K562 (cell line): ENCODE results near the gene KCNJ4. TPM values are rescaled to one million over a fixed set of nuclear protein-coding genes. Genes with fewer than 3 reads are reported as not detected.

Experiments used
- ATAC-seq: fragments of 200-7000 bp; cut with Tn5 transposase; 3 replicates; pipeline ENCODE4 v1.9.1; 2020; ENCODE audit warnings: moderate library complexity
- Bru-seq: library from RNA; stranded (reverse); fragments of 400-500 nt; gene quantifications from one replicate; lab custom pipeline; 2021; lab: Mats Ljungman, UMichigan
- BruChase-seq, 2 experiments: library from RNA; stranded (reverse); fragments of 400-500 nt; gene quantifications; one replicate each; lab custom pipeline; 2021; lab: Mats Ljungman, UMichigan
- BruUV-seq: library from RNA; stranded (reverse); fragments of 400-500 nt; replicated peaks from 2 replicates; lab custom pipeline; 2021; lab: Mats Ljungman, UMichigan
- CTCF ChIA-PET: fragments of 300-600 bp; formaldehyde crosslinking; extraction: SDS; loops from one replicate; lab custom pipeline; 2021; ENCODE audit warnings: low intra/inter-chr PET ratio; lab: Yijun Ruan, JAX
- POLR2A ChIA-PET: fragments of 300-600, 350-650 bp; sonication (Branson Sonifier 250); formaldehyde crosslinking; extraction: SDS; loops from one replicate; lab custom pipeline; 2021; ENCODE audit warnings: antibody characterized with exemption, inconsistent platforms; lab: Yijun Ruan, JAX
- DNase-seq, 4 experiments: peaks; one replicate each; pipeline versions ENCODE4 v3.0.0 to v3.0.0-alpha.2; 2011 to 2018; ENCODE audit warnings: low spot score in 3 of 4, mixed read lengths in 3 of 4; ENCODE audit errors: extremely low read depth in 1 of 4
- FAIRE-seq: peaks from 2 replicates; lab custom pipeline; 2011; peaks lifted over from hg19 to GRCh38; lab: Jason Lieb, UNC
- H2AFZ ChIP-seq: 2 replicates; pipeline ENCODE4 v1.6.0; 2011; ENCODE audit warnings: low read depth, low read length, control low read depth, inconsistent platforms
- H3K27ac ChIP-seq: fragments of 200-600 bp; 3 replicates; pipeline ENCODE4 v1.8.0; 2011; ENCODE audit warnings: low read depth, mild to moderate bottlenecking, control low read depth, inconsistent platforms, low read length, moderate library complexity, mixed read lengths; ENCODE audit errors: extremely low read depth
- H3K27me3 ChIP-seq, 2 experiments: fragments of 300-600 bp in 1 of 2; 2 replicates in 1 of 2; 3 replicates in 1 of 2; pipeline versions ENCODE4 v1.6.0 to v1.8.0; 2011; ENCODE audit warnings: inconsistent platforms in 2 of 2, low read length in 2 of 2, mild to moderate bottlenecking in 1 of 2, mixed read lengths in 1 of 2, moderate library complexity in 1 of 2; ENCODE audit not compliant: control insufficient read depth in 2 of 2, insufficient read depth in 2 of 2
- H3K36me3 ChIP-seq: fragments of 300-600 bp; 3 replicates; pipeline ENCODE4 v1.8.0; 2011; ENCODE audit warnings: mild to moderate bottlenecking, low read length, inconsistent platforms; ENCODE audit not compliant: control insufficient read depth, insufficient read depth
- H3K4me1 ChIP-seq, 2 experiments: fragments of 200-600 bp in 1 of 2; replicated peaks in 1 of 2; 2 replicates in 1 of 2; 3 replicates in 1 of 2; pipeline versions ENCODE4 v1.5.1 to v1.8.0; 2011; ENCODE audit warnings: inconsistent platforms in 2 of 2, low read length in 2 of 2, mild to moderate bottlenecking in 1 of 2, mixed read lengths in 1 of 2, moderate library complexity in 1 of 2; ENCODE audit not compliant: control insufficient read depth in 2 of 2, insufficient read depth in 2 of 2
- H3K4me2 ChIP-seq: 2 replicates; pipeline ENCODE4 v1.6.1; 2011; ENCODE audit warnings: low read length, control low read depth, inconsistent platforms, mixed read lengths; ENCODE audit not compliant: insufficient read depth
- H3K4me3 ChIP-seq: fragments of 200-600 bp; sonication (generic), shearing (Covaris generic); 2 replicates; pipeline ENCODE4 v1.5.1; 2016; ENCODE audit warnings: control low read depth, inconsistent platforms
- H3K79me2 ChIP-seq: fragments of 200-600 bp; 3 replicates; pipeline ENCODE4 v1.8.0; 2011; ENCODE audit warnings: low read length, inconsistent platforms; ENCODE audit not compliant: control insufficient read depth, insufficient read depth
- H3K9ac ChIP-seq, 2 experiments: 2 replicates each; pipeline versions ENCODE4 v1.6.0 to v1.6.1; 2011; ENCODE audit warnings: low read depth in 2 of 2, low read length in 2 of 2, control low read depth in 1 of 2, inconsistent platforms in 1 of 2, mild to moderate bottlenecking in 1 of 2, mixed read lengths in 1 of 2; ENCODE audit not compliant: insufficient read depth in 1 of 2
- H3K9me1 ChIP-seq: one replicate; pipeline ENCODE4 v1.6.0; 2011; ENCODE audit warnings: inconsistent platforms, mild to moderate bottlenecking, low read length, moderate library complexity; ENCODE audit not compliant: control insufficient read depth, insufficient read depth
- H3K9me3 ChIP-seq: replicated peaks from 2 replicates; pipeline ENCODE4 v1.5.1; 2011; ENCODE audit warnings: low read depth, low read length, inconsistent platforms; ENCODE audit not compliant: control insufficient read depth, insufficient read depth
- H4K20me1 ChIP-seq: replicated peaks from 2 replicates; pipeline ENCODE4 v1.6.1; 2011; ENCODE audit warnings: low read length, inconsistent platforms, mixed read lengths; ENCODE audit not compliant: control insufficient read depth, insufficient read depth
- ZBTB7A ChIP-seq: IDR thresholded peaks from 2 replicates; pipeline ENCODE4 v1.6.1; 2011; ENCODE audit warnings: low read depth, mild to moderate bottlenecking, low read length, moderate library complexity, borderline replicate concordance; ENCODE audit not compliant: control insufficient read depth
- ZNF778 ChIP-seq: fragments of 450-650 bp; formaldehyde crosslinking; IDR thresholded peaks from 2 replicates; pipeline ENCODE4 v1.4.0; 2020; ENCODE audit warnings: mild to moderate bottlenecking, moderate library complexity
- WGBS: fragments of 100-300 bp; shearing (Covaris generic); methylation state at CpG from one replicate; pipeline ENCODE4 v1.1.6; 2016; ENCODE audit warnings: low coverage, mixed read lengths; ENCODE audit not compliant: insufficient coverage; ENCODE audit errors: missing lambda C conversion rate; 5-methylcytosine and 5-hydroxymethylcytosine counted together
- in situ Hi-C: fragments of 300-500 bp; cut with MboI; formaldehyde crosslinking; loops from 4 replicates; pipeline ENCODE4 v1.15.0; 2018; ENCODE audit warnings: inconsistent platforms, mixed read lengths
- intact Hi-C: fragments of 100-400 bp; cut with micrococcal nuclease; formaldehyde crosslinking; loops from 2 replicates; pipeline ENCODE4 v1.14.2; 2022
- long read RNA-seq, 3 experiments: library from polyadenylated mRNA in 2 of 3; library from RNA in 1 of 3; unstranded in 2 of 3; stranded (forward) in 1 of 3; transcript quantifications; one replicate each; pipeline ENCODE4 v2.0.0, GENCODE V29; 2019 to 2022
- polyA minus RNA-seq, 3 experiments: library from RNA; depleted of rRNA, polyadenylated mRNA; stranded (reverse); fragments of >200 nt; gene quantifications; 2 replicates each; pipeline ENCODE4 v1.2.3, GENCODE V29; 2011
- polyA plus RNA-seq, 8 experiments: library from polyadenylated mRNA; depleted of rRNA in 4 of 8; stranded (reverse) in 5 of 8; unstranded in 3 of 8; fragments of >200 nt; fragmentation: Nextera tagmentation in 2 of 8; fragmentation: Illumina TruSeq in 1 of 8; extraction: Ambion mirVana in 2 of 8; extraction: Trizol in 1 of 8; gene quantifications; 2 replicates each; pipeline versions ENCODE4 v1.2.1 to v1.2.3, GENCODE V29; 2011 to 2014; ENCODE audit warnings: inconsistent platforms in 1 of 8, missing spikeins in 1 of 8
- total RNA-seq, 7 experiments: library from RNA; depleted of rRNA in 6 of 7; stranded (reverse); fragments of >200 nt in 6 of 7; fragmentation: Illumina TruSeq in 2 of 7; extraction: Trizol in 2 of 7; gene quantifications; 2 replicates each; pipeline versions ENCODE4 v1.2.1 to v1.2.3, GENCODE V29; 2011 to 2021; ENCODE audit warnings: low replicate concordance in 1 of 7

KCNJ4 gene
- total RNA-seq (2011; cell fraction: chromatin; rRNA removed; ENCODE audit: low replicate concordance), result 0.23 TPM in 1 of 2 replicates, not detected in the other
- 0.26 and 0.33 TPM in 2 replicates for total RNA-seq (2011; cell fraction: nucleolus; rRNA removed)
- total RNA-seq (2011; cell fraction: nucleoplasm; rRNA removed), result not detected in 2 replicates
- 0.09 and 0.41 TPM in 2 replicates for total RNA-seq (2014; rRNA removed)
- not detected in 2 replicates for total RNA-seq (2014; rRNA removed; fragmentation: Illumina TruSeq; extraction: Trizol)
- not detected in 2 replicates for total RNA-seq (2015; rRNA removed; fragmentation: Illumina TruSeq; extraction: Trizol)
- total RNA-seq (2021), result 0.13 and 0.55 TPM in 2 replicates
- polyA plus RNA-seq (2011; rRNA removed), result 0.07 and 0.18 TPM in 2 replicates
- polyA plus RNA-seq (2011; cell fraction: cytosol; rRNA removed), result 0.13 and 0.24 TPM in 2 replicates
- polyA plus RNA-seq (2011; cell fraction: nucleus; rRNA removed), result 0.10 TPM in 2 replicates
- 0.07 and 0.15 TPM in 2 replicates for polyA plus RNA-seq (2012)
- 0.07 and 0.28 TPM in 2 replicates for polyA plus RNA-seq (2014; fragmentation: Illumina TruSeq; extraction: Trizol)
- not detected for polyA plus RNA-seq (2014; fragmentation: Nextera tagmentation; extraction: Ambion mirVana)
- polyA plus RNA-seq (2014; rRNA removed), result 0.20 and 0.27 TPM in 2 replicates
- polyA minus RNA-seq (2011; rRNA and poly(A)+ RNA removed), result 0.09 TPM in 1 of 2 replicates, not detected in the other
- 0.38 TPM in 1 of 2 replicates, not detected in the other for polyA minus RNA-seq (2011; cell fraction: cytosol; rRNA and poly(A)+ RNA removed)
- 0.22 TPM in 1 of 2 replicates, not detected in the other for polyA minus RNA-seq (2011; cell fraction: nucleus; rRNA and poly(A)+ RNA removed)
- percentile 39 among the genes with signal in this experiment for Bru-seq, nascent RNA
- percentile 27 among the genes with signal in this experiment for BruChase-seq, experiment 1, labeled RNA remaining after a 2-hour chase
- BruChase-seq, experiment 2, labeled RNA remaining after a 6-hour chase, result percentile 26 among the genes with signal in this experiment
- long read RNA-seq, experiment 1, partial matches to known transcripts, result 0 of 1 reads
- long read RNA-seq, experiment 1, other reads (novel, unspliced or antisense), result 1 of 1 reads
- long read RNA-seq, experiment 2, result 0 reads
- long read RNA-seq, experiment 3, result 0 reads

- BruUV-seq, result no TSS peak
- POLR2A ChIA-PET, result interaction anchor here (0.6 kb wide), 1 partner anchor 626 kb away, joined by 3 read pairs; no protein-coding TSS in a partner anchor
- DNase-seq (peak in 1 of 4 experiments; percentile 38), FAIRE-seq (no peak), ATAC-seq (no peak)
- H3K4me2 ChIP-seq, result peak within 1 kb of the TSS; percentile 41
- H3K27me3 ChIP-seq, result no peaks in the 10 kb centered on the region; a peak in 1 of 5 replicates
- TF ChIP-seq ZBTB7A (peak; percentile 4; the same call in 1 of the 2 replicates), ZNF778 (CRISPR knock-in tag) (no peak)
- no peaks in the 10 kb centered on the region for H3K79me2 ChIP-seq
- no CpG with 5 or more reads among the region's 76 CpGs for WGBS
- intact Hi-C loops (no loop called here), in situ Hi-C loops (no loop called here)
- no peak within 1 kb of the TSS for H3K27ac ChIP-seq
- peak within 1 kb of the TSS; percentile 49 for H3K4me3 ChIP-seq
- no peaks in the 10 kb centered on the region for H3K9me3 ChIP-seq
- peak within 1 kb of the TSS; percentile 59 for H2AFZ ChIP-seq
- peaks cover 0 to 32% of the 10 kb centered on the region in 2 experiments; a peak in 3 of 5 replicates for H3K4me1 ChIP-seq
- H3K9me1 ChIP-seq, result no peaks in the 10 kb centered on the region
- peaks cover 4% of the 10 kb centered on the region; the same call in 1 of the 2 replicates for H4K20me1 ChIP-seq
- H3K36me3 ChIP-seq, result no peaks in the 10 kb centered on the region
- peak within 1 kb of the TSS in 1 of 2 experiments; percentile 91; a peak in 2 of 4 replicates for H3K9ac ChIP-seq
- CTCF ChIA-PET, result no interaction called here
These were observed at the start of gene KCNJ4 for GRCh38 chr22:38455076-38455529. Gene KCNJ4 (minus strand): TSS chr22:38455199. CDS start chr22:38428132, 27,067 bp downstream.
